ENCODE results near the gene TK1.

- TF ChIP-seq EZH2 (IDR thresholded peaks at IDR 0.05; ENCODE audit: borderline replicate concordance, insufficient read depth, low read depth, low read length, poor library complexity, severe bottlenecking) (no peak), CTCF (IDR thresholded peaks at IDR 0.05) (no peak)
These were observed 20.4 kb downstream of the TK1 start for GRCh38 chr17:78166416-78166815.
